Psoas muscle (tissue), 8 donors: ENCODE data around the gene TAF3. TPM values are rescaled to one million over a fixed set of nuclear protein-coding genes. Genes with fewer than 3 reads are reported as not detected.

Experiments used
- ATAC-seq, 4 donors: fragments of 200-7000 bp; cut with Tn5 transposase; one replicate each; pipeline ENCODE4 v1.9.1; 2020; ENCODE audit warnings: moderate library complexity in 3 of 4, mild to moderate bottlenecking in 2 of 4
- DNase-seq, 2 donors: peaks; one replicate each; pipeline ENCODE4 v3.0.0-alpha.2; 2020
- H3K27ac ChIP-seq: fragments of 200-600 bp; one replicate; pipeline ENCODE4 v1.8.0; 2022
- H3K27me3 ChIP-seq, 3 donors: fragments of 200-600 bp in 1 of 3; one replicate each; pipeline versions ENCODE4 v1.6.1 to v1.8.0; 2013 to 2022; ENCODE audit warnings: low read length in 2 of 3, mild to moderate bottlenecking in 2 of 3, moderate library complexity in 1 of 3; ENCODE audit not compliant: insufficient read depth in 3 of 3
- H3K36me3 ChIP-seq, 2 donors: fragments of 200-600 bp in 1 of 2; one replicate each; pipeline versions ENCODE4 v1.6.1 to v1.8.0; 2013 to 2022; ENCODE audit warnings: low read depth in 1 of 2, mild to moderate bottlenecking in 1 of 2, moderate library complexity in 1 of 2; ENCODE audit not compliant: insufficient read depth in 1 of 2
- H3K4me1 ChIP-seq: fragments of 200-600 bp; one replicate; pipeline ENCODE4 v1.8.0; 2022
- H3K4me3 ChIP-seq: fragments of 200-600 bp; one replicate; pipeline ENCODE4 v1.8.0; 2022; ENCODE audit warnings: mild to moderate bottlenecking
- H3K9me3 ChIP-seq: fragments of 200-600 bp; one replicate; pipeline ENCODE4 v1.8.0; 2022
- CTCF ChIP-seq: fragments of 200-600 bp; IDR thresholded peaks from one replicate; pipeline ENCODE4 v1.8.0; 2022; ENCODE audit warnings: antibody characterized with exemption
- WGBS, 3 donors: extraction: QIAGEN DNeasy Blood & Tissue Kit; methylation state at CpG; one replicate each; pipeline versions ENCODE4 v1.1.6 to v1.1.7; 2013; 5-methylcytosine and 5-hydroxymethylcytosine counted together
- intact Hi-C, 2 donors: fragments of 100-400 bp; cut with DNase I; formaldehyde crosslinking; loops; one replicate each; pipeline versions ENCODE4 v1.11.0 to v1.14.2; 2022
- polyA plus RNA-seq, 3 donors: library from polyadenylated mRNA; stranded (reverse); fragments of 200-250 nt; gene quantifications; one replicate each; pipeline ENCODE4 v1.2.3, GENCODE V29; 2013
- total RNA-seq, 4 donors: library from RNA; stranded (reverse); fragmentation: NEBNext Ultra II Directional in 2 of 4; extraction: Animal tissue kit (Norgen Biotek cat#: 25700) in 2 of 4; gene quantifications; one replicate each; pipeline versions ENCODE4 v1.2.1 to v1.2.4, GENCODE V29; 2021 to 2023
- donor health status: healthy with polysubstance abuse.
- donor health status: DM: no; HTN: no; CAD: no; lungs with moderate emphysema.
- donor health status: Bipolar disorder and iron deficiency.
- donor health status: healthy.
- donor health status: DM: yes; HTN: yes; CAD: no.
- donor health status: DM: no; HTN: no; CAD: no.
- donor health status: DM: no; HTN: no; CAD: no.
- donor health status: DM: yes; HTN: yes; CAD: no.

TAF3 gene
- total and polyA plus RNA-seq, 7 donors = 4.6 to 21.5 (median 13.0) TPM

DNA sequence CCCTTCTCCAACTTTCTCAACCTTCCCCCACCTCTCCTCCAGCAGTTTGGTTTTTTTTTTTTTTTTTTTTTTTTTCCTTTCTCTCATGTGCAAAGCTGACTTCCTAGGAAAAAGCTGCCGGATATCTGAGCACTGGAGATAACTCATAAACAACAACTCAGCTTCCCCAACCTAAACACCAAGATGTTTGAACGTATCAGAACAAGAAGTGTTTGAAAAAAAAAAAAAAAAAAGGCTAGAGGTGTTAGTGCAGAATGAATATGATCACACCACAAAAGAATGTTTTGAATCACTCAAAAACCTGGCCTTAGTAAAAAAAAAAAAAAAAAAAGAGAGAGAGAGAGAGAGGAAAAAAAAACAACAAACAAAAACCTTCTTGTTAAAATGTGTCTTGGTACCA is 247.3 kb downstream of the TAF3 start:
- no peaks in the 10 kb centered on the region for H3K36me3 ChIP-seq
- no peaks in the 10 kb centered on the region for H3K9me3 ChIP-seq
- ATAC-seq (no peak), DNase-seq (no peak)
- peaks cover 0 to 50% (median 10%) of the 10 kb centered on the region in 3 donors for H3K27me3 ChIP-seq
- no peak overlapping the region for H3K27ac ChIP-seq
- intact Hi-C loops = no loop called here
- H3K4me1 ChIP-seq = no peaks in the 10 kb centered on the region
- H3K4me3 ChIP-seq = no peak overlapping the region
- no peak for TF ChIP-seq CTCF
- WGBS, 3 donors = 37 to 48% (median 46%) methylated on average over 2 of the region's 2 CpGs

GRCh38 chr10:8066124-8066523 is 247.8 kb downstream of the TAF3 start:
- no peak overlapping the region for H3K4me3 ChIP-seq
- H3K9me3 ChIP-seq = no peaks in the 10 kb centered on the region
- no peak for ATAC-seq
- TF ChIP-seq CTCF = no peak
- H3K27me3 ChIP-seq = peaks cover 0 to 47% (median 8%) of the 10 kb centered on the region in 3 donors
- H3K4me1 ChIP-seq = no peaks in the 10 kb centered on the region
- intact Hi-C loops = no loop called here
- H3K27ac ChIP-seq = no peak overlapping the region
- no peak for DNase-seq
- no peaks in the 10 kb centered on the region for H3K36me3 ChIP-seq
- WGBS, 3 donors = 65 to 77% (median 69%) methylated on average over 1 of the region's 1 CpG

Other genes starting within 250 kb of the TAF3 start
- gene ITIH5, start 151.5 kb upstream of the TAF3 start, total RNA-seq = 10 to 100 TPM in 2 of 4 donors, 1 to 10 TPM in 2; 2.9 to 13.0 (median 7.4) TPM
- gene ITIH5, start 151.5 kb upstream of the TAF3 start, polyA plus RNA-seq = 1 to 10 TPM; 1.3 to 2.3 (median 1.9) TPM
- under 1 TPM in 1 of 4 donors, not detected in 3; 0.15 TPM for gene ITIH2, start 115.2 kb upstream of the TAF3 start, total RNA-seq
- not detected for gene ITIH2, start 115.2 kb upstream of the TAF3 start, polyA plus RNA-seq
- gene KIN, start 30.5 kb upstream of the TAF3 start, total RNA-seq = 10 to 100 TPM in 1 of 4 donors, 1 to 10 TPM in 3; 5.5 to 11.1 (median 6.3) TPM
- gene KIN, start 30.5 kb upstream of the TAF3 start, polyA plus RNA-seq = 1 to 10 TPM; 6.9 to 8.5 (median 8.1) TPM
- gene ATP5F1C, start 30.3 kb upstream of the TAF3 start, total RNA-seq = 100 to 1,000 TPM; 210 to 391 (median 334) TPM
- gene ATP5F1C, start 30.3 kb upstream of the TAF3 start, polyA plus RNA-seq = 100 to 1,000 TPM; 423 to 676 (median 644) TPM
- 1 to 10 TPM in 2 of 4 donors, under 1 TPM in 2; 0.64 to 1.8 (median 0.89) TPM for gene GATA3, start 236.2 kb downstream of the TAF3 start, total RNA-seq
- 1 to 10 TPM in 1 of 3 donors, under 1 TPM in 2; 0.64 to 1.2 (median 0.74) TPM for gene GATA3, start 236.2 kb downstream of the TAF3 start, polyA plus RNA-seq